H54 (cell line): Measurements from ENCODE around the gene ATF7.
"Not testable (repeated sequence)": the region's sequence is repeated elsewhere in the genome, so short reads cannot be mapped to it uniquely, and the experiment has no call there.

Source experiments
- DNase-seq: peaks from one replicate; pipeline ENCODE4 v3.0.0; 2011; ENCODE audit warnings: low spot score, mixed read lengths; ENCODE audit not compliant: insufficient read length
- FAIRE-seq: peaks from 3 replicates; lab custom pipeline; 2011; peaks lifted over from hg19 to GRCh38; lab: Jason Lieb, UNC
- POLR2A ChIP-seq: IDR thresholded peaks from 2 replicates; pipeline ENCODE4 v1.6.1; 2011; ENCODE audit warnings: low read depth, mild to moderate bottlenecking, low read length

ATF7 gene

DNA sequence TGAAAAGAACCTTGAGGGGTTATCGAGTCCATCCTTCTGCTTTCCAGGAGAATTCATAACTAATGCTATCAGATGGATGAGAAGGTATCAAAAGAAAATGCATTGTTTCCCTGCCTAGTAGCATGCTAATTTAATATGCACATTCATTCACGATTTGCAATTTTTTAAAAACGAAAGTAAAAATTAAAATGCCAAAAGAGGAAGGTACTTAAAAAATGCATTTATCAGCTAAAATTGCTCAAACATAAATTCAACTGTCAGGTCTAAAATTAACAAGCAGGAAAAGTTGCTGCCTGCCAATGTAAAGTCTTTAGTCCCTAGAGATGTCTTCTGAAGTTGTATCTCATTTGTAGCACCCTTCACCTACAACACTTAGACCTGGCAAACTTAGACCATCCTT is 7.9 kb downstream of the ATF7 start:
- FAIRE-seq (no peak), DNase-seq (no peak)
- no peak for TF ChIP-seq POLR2A

DNA sequence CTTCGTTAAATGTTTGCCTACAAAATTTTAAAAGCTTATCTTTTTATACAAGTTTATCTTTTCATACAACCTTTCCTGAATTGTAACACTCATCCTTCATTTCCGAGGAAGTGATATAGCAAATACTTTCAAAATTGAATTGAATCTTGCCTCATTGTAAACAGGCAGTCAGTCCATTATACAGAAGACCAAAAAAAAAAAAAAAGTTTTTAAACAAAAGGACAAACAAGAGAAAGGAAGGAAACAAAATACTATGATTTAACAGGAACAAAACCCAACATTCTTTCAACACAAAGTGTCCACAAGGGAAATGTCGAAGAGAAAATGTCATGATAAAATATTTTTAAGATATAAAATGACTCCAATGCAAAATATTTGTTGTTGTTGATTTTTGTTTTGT is 8.5 kb downstream of the ATF7 start:
- DNase-seq, result no peak
- no peak for TF ChIP-seq POLR2A
- FAIRE-seq, result no peak

DNA sequence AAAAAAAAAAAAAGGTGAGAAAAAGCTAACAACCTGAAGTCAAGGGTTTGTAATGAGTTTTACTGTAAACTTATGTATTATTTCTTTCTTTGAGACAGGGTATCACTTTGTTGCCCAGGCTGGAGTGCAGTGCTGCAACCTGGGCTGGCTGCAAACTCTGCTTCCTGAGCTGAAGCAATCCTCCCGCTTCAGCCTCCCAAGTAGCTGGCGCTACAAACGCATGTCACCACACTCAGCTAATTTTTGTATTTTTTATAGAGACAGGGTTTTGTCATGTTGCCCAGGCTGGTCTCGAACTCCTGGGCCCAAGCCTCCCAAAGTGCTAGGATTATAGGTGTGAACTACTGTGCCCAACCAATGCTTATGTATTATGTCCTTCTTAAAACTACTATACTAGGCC is 9.2 kb downstream of the ATF7 start:
- no peak for TF ChIP-seq POLR2A
- FAIRE-seq, result no peak
- no peak for DNase-seq

DNA sequence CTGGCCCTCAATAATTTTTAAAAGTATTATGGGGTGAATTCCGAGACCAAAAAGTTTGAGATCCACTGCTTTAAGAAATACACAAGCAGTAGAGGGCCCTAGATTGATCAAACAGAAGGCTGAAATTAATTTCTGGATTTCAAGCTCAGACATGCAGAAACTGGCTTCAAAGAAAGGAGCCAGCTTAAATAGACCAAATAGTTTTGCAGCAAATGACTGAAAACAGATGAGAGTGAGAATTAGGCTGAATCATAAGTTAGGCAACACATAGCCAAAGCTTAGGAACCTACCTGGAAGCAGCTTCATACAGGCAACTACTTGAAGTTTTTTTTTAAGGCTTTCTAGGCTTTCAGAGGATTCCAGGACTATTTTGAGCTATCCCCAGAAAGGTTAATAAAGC is 12.4 kb downstream of the ATF7 start:
- no peak for TF ChIP-seq POLR2A
- no peak for DNase-seq
- FAIRE-seq, result no peak

DNA sequence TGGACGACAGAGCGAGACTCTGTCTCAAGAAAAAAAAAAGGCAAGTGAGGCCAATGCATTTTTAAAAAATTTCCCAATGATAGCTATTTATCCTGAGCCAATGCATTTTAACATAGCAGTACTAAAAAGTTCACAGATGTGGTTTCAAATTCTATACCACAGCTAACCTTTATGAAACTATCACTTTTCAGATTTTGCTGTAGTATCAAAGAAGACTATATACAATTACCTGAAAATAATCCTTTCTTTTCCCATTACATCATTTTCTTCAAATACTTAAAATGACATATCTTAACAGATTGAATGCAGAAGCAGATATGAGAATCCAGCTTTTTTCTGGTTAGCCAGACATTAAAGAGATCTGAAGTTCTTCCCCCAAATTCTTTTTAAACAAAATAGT is 13.2 kb downstream of the ATF7 start:
- no peak for FAIRE-seq
- TF ChIP-seq POLR2A, result no peak
- DNase-seq, result no peak

DNA sequence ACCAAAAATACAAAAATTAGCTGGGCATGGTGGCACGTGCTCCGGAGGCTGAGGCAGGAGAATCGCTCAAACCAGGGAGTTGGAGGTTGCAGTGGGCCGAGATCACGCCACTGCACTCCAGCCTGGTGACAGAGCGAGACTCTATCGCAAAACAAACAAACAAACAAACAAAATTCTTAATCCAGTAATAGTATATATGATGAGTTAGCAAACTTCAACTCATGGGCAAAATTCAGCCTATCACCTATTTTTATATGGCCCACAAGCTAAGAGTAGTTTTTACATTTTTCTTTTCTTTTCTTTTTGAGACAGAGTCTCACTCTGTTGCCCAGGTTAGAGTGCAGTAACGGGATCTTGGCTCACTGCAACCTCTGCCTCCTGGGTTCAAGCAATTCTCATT is 14.9 kb downstream of the ATF7 start:
- TF ChIP-seq POLR2A, result no peak
- DNase-seq (no peak), FAIRE-seq (no peak)

DNA sequence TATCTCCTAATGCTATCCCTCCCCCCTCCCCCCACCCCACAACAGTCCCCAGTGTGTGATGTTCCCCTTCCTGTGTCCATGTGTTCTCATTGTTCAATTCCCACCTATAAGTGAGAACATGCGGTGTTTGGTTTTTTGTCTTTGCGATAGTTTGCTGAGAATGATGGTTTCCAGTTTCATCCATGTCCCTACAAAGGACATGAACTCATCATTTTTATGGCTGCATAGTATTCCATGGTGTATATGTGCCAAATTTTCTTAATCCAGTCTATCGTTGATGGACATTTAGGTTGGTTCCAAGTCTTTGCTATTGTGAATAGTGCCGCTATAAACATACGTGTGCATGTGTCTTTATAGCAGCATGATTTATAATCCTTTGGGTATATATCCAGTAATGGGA is 19.5 kb downstream of the ATF7 start:
- not testable (repeated sequence) for DNase-seq, FAIRE-seq

DNA sequence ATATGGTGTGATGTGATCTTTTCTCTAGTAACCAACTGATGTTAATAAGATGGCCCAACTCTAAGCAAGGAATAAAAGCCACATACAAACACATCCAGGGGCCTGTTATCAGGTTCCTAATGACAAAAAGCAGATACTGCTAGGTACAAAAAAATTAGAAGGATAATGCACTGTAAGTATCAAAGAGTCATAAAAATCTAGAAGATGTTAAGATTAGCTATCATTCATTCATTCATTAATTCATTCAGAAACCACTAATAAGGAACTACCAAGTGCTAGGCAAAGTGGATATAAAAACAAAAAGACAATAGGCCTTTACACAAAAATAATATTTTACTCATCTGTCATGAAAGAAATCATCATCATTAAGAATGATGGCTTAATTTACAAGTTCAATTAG is 21.6 kb downstream of the ATF7 start:
- DNase-seq (no peak), FAIRE-seq (no peak)
- TF ChIP-seq POLR2A, result no peak

DNA sequence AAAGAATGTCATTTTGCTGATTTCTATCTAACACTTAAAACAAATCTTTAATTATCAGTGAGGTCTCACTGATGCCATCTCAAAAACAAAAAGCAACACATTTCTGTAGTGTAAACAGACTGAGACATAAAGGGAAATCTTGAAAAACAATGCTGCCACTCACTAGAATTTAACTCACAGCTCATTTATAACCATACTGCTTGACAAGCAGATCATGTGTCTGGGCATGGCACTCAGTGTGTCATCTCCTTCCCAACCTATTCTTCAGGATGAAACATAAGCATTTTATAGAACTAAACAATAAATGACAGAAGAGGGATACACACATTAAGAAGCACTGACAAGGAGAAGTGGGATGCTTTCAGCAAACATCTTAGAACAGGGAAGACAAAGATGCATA is 22.4 kb downstream of the ATF7 start:
- DNase-seq (no peak), FAIRE-seq (peak; percentile 88)
- no peak for TF ChIP-seq POLR2A

DNA sequence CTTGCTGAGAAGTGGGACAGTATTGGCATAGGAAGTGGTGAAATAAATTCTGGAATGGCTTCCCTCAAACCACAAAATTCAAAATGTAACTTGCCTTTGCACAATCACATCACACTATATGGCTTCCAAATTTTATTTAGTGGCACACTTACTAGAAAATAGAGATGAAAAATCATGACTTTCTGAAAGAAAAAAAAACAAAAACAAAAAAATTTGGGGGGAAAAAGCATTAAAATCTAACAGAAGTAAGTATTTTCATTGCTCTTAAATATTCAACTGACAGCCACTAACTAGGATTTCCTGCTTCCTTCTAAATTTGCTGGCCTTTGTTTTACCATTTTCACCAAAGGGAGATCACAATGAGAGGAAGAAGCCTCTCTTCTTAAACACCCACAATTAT is 23.0 kb downstream of the ATF7 start:
- FAIRE-seq, result peak; percentile 36
- TF ChIP-seq POLR2A, result no peak
- no peak for DNase-seq

DNA sequence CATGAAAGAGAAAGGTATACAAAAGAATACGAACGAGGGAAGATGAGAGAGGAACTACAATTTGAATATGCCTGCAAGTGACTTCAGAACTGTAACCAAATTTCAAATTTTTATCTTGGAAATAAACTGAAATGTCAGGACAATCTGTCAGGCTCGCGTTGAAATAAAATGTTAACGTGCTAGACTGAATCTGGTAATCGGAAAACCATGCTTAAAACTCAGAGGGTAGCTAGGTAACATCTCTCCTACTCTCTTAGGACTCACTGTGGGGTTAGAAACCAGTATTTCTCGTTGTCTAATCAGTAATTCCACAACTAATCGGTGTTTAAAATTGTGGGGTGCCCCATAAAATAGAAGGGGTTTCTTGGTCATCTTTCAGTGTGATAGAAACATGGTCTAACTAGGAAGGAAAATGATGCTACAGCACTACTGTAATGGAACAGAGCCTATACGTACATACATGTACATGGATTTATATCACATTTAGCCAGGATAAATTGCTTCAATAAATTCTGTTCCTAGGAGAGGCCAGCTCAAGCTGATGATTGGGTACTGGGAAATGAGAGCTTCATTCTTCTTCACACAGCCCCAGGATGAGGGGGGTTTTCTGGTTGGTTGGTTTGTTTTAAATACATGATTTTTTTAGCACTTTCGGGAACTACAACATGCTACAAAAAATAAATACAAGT is 23.9 kb downstream of the ATF7 start:
- DNase-seq, result no peak
- TF ChIP-seq POLR2A, result no peak
- FAIRE-seq, result peak; percentile 27

DNA sequence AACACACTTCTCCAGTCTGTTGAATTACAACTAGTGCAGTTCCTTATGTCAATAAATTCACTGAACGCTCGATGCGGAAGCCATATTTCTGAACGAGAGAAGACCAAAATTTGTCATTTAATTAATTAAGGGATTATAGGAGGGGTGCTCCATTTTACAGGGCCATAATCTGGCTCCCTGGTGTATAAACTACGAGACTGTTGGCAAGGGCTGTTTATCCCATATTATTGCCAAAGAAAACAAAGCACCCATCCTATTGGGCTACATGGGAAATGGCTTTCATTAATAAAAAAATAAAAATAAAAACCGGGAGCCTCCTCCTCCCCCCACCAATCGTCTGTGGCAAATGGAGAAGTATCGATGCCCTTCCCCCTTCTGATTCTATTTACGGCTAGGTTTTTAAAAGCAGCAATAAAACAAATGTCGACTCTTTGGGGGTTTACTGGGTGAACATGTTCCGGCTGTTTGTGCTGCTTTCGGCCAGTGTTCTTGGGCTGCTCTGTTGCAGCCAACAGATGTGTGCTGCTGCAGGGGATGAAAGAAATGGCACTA is 24.8 kb downstream of the ATF7 start:
- FAIRE-seq, result no peak

DNA sequence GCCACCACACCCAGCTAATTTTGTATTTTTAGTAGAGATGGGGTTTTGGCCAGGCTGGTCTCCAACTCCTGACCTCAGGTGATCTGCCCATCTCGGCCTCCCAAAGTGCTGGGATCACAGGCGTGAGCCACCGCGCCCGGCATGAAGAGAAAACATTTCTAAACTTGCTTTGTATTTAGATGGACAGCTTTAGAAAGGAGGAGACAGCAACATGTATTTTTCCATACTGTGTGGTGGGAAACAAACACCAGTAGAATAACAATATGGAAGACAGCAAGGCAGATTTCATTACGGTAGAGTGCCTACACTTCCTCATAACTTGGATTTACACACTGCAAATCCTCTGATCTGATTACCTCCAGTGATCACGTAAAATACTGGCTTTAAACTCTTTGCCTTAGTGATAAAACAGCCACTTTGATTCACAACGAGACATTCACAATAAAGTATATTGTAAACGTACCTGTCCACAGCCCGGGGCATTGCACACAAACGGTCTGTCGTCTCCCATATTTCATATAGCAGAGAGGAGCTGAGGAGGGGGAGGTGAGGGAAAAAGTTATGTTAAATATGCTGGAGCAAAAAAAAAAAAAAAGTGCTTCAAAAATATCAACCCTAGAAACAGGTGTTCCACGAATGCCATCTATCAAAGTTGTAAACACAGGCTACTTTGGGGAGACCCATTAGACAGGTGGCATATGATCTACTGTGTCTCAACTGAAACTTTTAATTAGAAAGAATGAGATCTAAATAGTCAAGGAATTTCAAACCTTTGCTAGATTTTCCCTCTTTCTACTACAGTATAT is 25.5 kb downstream of the ATF7 start:
- FAIRE-seq (no peak), DNase-seq (no peak)
- no peak for TF ChIP-seq POLR2A

More for the DNA sequence above, 24.8 kb downstream of the ATF7 start:
- no peak for DNase-seq
- TF ChIP-seq POLR2A, result no peak

DNA sequence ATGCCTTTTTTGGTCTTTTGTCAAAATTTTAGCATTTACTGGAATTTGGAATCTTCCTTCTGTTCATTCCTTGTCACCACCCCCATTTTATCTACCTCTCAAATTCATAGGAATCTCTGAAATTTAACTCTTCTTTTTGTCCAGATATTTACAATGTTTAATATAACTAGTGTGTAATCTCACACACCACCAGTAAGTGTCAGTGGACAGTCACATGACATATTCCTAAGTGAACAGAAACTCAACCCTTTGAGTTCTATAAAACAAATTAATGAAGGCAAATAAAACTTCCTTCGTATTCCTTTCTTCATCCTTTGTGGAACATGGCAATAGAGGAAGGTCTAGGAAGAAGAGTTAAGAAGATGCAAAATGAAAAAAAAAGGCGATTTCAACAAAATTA is 26.6 kb downstream of the ATF7 start:
- DNase-seq (no peak), FAIRE-seq (peak; percentile 20)
- TF ChIP-seq POLR2A, result no peak

DNA sequence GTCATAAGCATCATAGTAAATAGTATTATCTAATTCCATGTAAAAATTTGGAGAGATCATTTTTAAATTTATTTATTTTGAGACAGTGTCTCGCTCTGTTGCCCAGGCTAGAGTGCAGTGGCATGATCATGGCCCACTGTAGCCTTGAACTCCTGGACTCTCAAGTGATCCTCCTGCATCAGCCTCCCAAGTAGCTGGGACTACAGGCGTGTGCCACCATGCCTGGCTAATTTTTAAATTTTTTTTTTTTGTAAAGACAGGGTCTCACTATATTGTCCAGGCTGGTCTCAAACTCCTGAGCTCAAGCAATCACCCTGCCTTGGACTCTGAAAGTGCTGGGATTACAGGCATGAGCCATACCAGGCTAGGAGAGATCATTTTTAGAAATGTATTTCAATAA is 27.2 kb downstream of the ATF7 start:
- DNase-seq, FAIRE-seq: not testable (repeated sequence)
